Measurements from ENCODE around the gene STAB2. TPM values are rescaled to one million over a fixed set of nuclear protein-coding genes. Genes with fewer than 3 reads are reported as not detected.

STAB2 gene
- total RNA-seq, 4 donors from 2014 or later: 0.95 TPM; not detected in 3

- H3K4me1 ChIP-seq: peaks cover 0 to 8% (median 0%) of the 10 kb centered on the region in 3 donors
- no peak overlapping the region for H3K27ac ChIP-seq
- no peak for DNase-seq
- intact Hi-C loops (cut with DNase I): no loop called here
- H3K36me3 ChIP-seq: no peaks in the 10 kb centered on the region
- H3K4me3 ChIP-seq: no peak overlapping the region
- peaks cover 0 to 38% (median 2%) of the 10 kb centered on the region in 4 donors for H3K27me3 ChIP-seq
- H3K9me3 ChIP-seq: peaks cover 0 to 17% (median 7%) of the 10 kb centered on the region in 3 donors
- no peak for TF ChIP-seq CTCF (IDR thresholded peaks at IDR 0.05)
- TF ChIP-seq POLR2A (IDR thresholded peaks at IDR 0.05): no peak
- WGBS, 2 donors: 80 to 84% methylated on average over 1 of the region's 1 CpG
Measured at GRCh38 chr12:103569278-103569677, 17.8 kb upstream of the STAB2 start.

GRCh38 chr12:103571286-103571685 is 15.8 kb upstream of the STAB2 start:
- intact Hi-C loops (cut with DNase I): no loop called here
- 4 to 23% methylated on average over 7 to 16 of the region's 18 CpGs for WGBS, 2 donors
- peak overlapping the region in 1 of 4 donors; percentile 15 for H3K27ac ChIP-seq
- no peak for DNase-seq
- H3K9me3 ChIP-seq: peaks cover 0 to 6% (median 3%) of the 10 kb centered on the region in 3 donors
- TF ChIP-seq POLR2A (IDR thresholded peaks at IDR 0.05): no peak
- TF ChIP-seq CTCF (IDR thresholded peaks at IDR 0.05): no peak
- H3K27me3 ChIP-seq: peaks cover 0 to 37% (median 2%) of the 10 kb centered on the region in 4 donors
- H3K4me1 ChIP-seq: peaks cover 0 to 13% (median 0%) of the 10 kb centered on the region in 3 donors
- H3K4me3 ChIP-seq: no peak overlapping the region
- no peaks in the 10 kb centered on the region for H3K36me3 ChIP-seq

GRCh38 chr12:103572312-103573045 is 14.6 kb upstream of the STAB2 start:
- peaks cover 0 to 13% (median 0%) of the 10 kb centered on the region in 3 donors for H3K4me1 ChIP-seq
- DNase-seq: no peak
- no peaks in the 10 kb centered on the region for H3K9me3 ChIP-seq
- TF ChIP-seq POLR2A (IDR thresholded peaks at IDR 0.05): no peak
- TF ChIP-seq CTCF (IDR thresholded peaks at IDR 0.05): no peak
- peaks cover 0 to 35% (median 2%) of the 10 kb centered on the region in 4 donors for H3K27me3 ChIP-seq
- intact Hi-C loops (cut with DNase I): no loop called here
- H3K27ac ChIP-seq: no peak overlapping the region
- no peak overlapping the region for H3K4me3 ChIP-seq
- 75% methylated on average over 4 of the region's 4 CpGs for WGBS, 2 donors
- H3K36me3 ChIP-seq: no peaks in the 10 kb centered on the region

GRCh38 chr12:103573185-103573584 is 13.9 kb upstream of the STAB2 start:
- intact Hi-C loops (cut with DNase I): no loop called here
- no peaks in the 10 kb centered on the region for H3K36me3 ChIP-seq
- 52 to 70% methylated on average over 3 of the region's 3 CpGs for WGBS, 2 donors

More at GRCh38 chr12:103573185-103573584, 13.9 kb upstream of the STAB2 start:
- H3K27me3 ChIP-seq: peaks cover 0 to 28% (median 2%) of the 10 kb centered on the region in 4 donors
- DNase-seq: no peak
- no peak for TF ChIP-seq CTCF (IDR thresholded peaks at IDR 0.05)
- TF ChIP-seq POLR2A (IDR thresholded peaks at IDR 0.05): no peak
- no peak overlapping the region for H3K4me3 ChIP-seq
- H3K27ac ChIP-seq: no peak overlapping the region
- H3K4me1 ChIP-seq: peaks cover 0 to 13% (median 0%) of the 10 kb centered on the region in 3 donors
- H3K9me3 ChIP-seq: no peaks in the 10 kb centered on the region

Measured in esophagus squamous epithelium (tissue), 5 donors.